Measurements from ENCODE around the gene ABLIM1. TPM values are rescaled to one million over a fixed set of nuclear protein-coding genes. Genes with fewer than 3 reads are reported as not detected.

Gene ABLIM1
- total RNA-seq, 1 experiment from 2014 or later: 62.1 TPM

- DNase-seq (ENCODE audit: low spot score) (no peak), ATAC-seq (no peak)
- POLR2A ChIA-PET: no interaction called here
- Mint-ChIP-seq H3K36me3 (peaks cover 4% of the 10 kb centered on the region), H3K4me3 (no peak overlapping the region), H3K4me1 (peaks cover 32% of the 10 kb centered on the region), H3K27ac (no peak overlapping the region), H3K9me3 (peaks cover 4% of the 10 kb centered on the region), H3K27me3 (ENCODE audit: low read depth) (peaks cover 23% of the 10 kb centered on the region)
- CTCF ChIA-PET: interaction anchor here (1.0 to 3.2 kb wide), 6 partner anchors 8 to 236 kb away, joined by 3 to 20 read pairs (median 8); no protein-coding TSS in a partner anchor
- TF ChIP-seq, protein P1, sequence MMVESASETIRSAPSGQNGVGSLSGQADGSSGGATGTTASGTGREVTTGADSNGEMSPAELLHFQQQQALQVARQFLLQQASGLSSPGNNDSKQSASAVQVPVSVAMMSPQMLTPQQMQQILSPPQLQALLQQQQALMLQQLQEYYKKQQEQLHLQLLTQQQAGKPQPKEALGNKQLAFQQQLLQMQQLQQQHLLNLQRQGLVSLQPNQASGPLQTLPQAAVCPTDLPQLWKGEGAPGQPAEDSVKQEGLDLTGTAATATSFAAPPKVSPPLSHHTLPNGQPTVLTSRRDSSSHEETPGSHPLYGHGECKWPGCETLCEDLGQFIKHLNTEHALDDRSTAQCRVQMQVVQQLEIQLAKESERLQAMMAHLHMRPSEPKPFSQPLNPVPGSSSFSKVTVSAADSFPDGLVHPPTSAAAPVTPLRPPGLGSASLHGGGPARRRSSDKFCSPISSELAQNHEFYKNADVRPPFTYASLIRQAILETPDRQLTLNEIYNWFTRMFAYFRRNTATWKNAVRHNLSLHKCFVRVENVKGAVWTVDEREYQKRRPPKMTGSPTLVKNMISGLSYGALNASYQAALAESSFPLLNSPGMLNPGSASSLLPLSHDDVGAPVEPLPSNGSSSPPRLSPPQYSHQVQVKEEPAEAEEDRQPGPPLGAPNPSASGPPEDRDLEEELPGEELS (CRISPR knock-in tag; IDR thresholded peaks at IDR 0.05): no peak
- no peak for TF ChIP-seq KAT7 (CRISPR knock-in tag; IDR thresholded peaks at IDR 0.05; ENCODE audit: borderline replicate concordance)
- no peak for TF ChIP-seq USF1 (CRISPR knock-in tag; IDR thresholded peaks at IDR 0.05)
Measured at GRCh38 chr10:114540236-114540635, 117.8 kb downstream of the ABLIM1 start.

- CTCF ChIA-PET: interaction anchor here (0.6 to 3.2 kb wide), 8 partner anchors 9 to 235 kb away, joined by 3 to 20 read pairs (median 6); no protein-coding TSS in a partner anchor
- Mint-ChIP-seq H3K9me3 (peaks cover 4% of the 10 kb centered on the region), H3K4me1 (peaks cover 32% of the 10 kb centered on the region), H3K27me3 (ENCODE audit: low read depth) (peaks cover 23% of the 10 kb centered on the region), H3K36me3 (peaks cover 4% of the 10 kb centered on the region), H3K27ac (no peak overlapping the region), H3K4me3 (peak overlapping the region; percentile 20; the same call in 1 of the 2 replicates)
- ATAC-seq (peak; percentile 40; the same call in 1 of the 2 replicates), DNase-seq (ENCODE audit: low spot score) (no peak)
- POLR2A ChIA-PET: interaction anchor here (0.6 kb wide), 1 partner anchor 17 kb away, joined by 3 read pairs; no protein-coding TSS in a partner anchor
- TF ChIP-seq, protein P2, sequence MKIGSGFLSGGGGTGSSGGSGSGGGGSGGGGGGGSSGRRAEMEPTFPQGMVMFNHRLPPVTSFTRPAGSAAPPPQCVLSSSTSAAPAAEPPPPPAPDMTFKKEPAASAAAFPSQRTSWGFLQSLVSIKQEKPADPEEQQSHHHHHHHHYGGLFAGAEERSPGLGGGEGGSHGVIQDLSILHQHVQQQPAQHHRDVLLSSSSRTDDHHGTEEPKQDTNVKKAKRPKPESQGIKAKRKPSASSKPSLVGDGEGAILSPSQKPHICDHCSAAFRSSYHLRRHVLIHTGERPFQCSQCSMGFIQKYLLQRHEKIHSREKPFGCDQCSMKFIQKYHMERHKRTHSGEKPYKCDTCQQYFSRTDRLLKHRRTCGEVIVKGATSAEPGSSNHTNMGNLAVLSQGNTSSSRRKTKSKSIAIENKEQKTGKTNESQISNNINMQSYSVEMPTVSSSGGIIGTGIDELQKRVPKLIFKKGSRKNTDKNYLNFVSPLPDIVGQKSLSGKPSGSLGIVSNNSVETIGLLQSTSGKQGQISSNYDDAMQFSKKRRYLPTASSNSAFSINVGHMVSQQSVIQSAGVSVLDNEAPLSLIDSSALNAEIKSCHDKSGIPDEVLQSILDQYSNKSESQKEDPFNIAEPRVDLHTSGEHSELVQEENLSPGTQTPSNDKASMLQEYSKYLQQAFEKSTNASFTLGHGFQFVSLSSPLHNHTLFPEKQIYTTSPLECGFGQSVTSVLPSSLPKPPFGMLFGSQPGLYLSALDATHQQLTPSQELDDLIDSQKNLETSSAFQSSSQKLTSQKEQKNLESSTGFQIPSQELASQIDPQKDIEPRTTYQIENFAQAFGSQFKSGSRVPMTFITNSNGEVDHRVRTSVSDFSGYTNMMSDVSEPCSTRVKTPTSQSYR (CRISPR knock-in tag; IDR thresholded peaks at IDR 0.05): no peak
- no peak for TF ChIP-seq TEAD1 (CRISPR knock-in tag; IDR thresholded peaks at IDR 0.05)
- no peak for TF ChIP-seq MYBL2 (CRISPR knock-in tag; IDR thresholded peaks at IDR 0.05)
- TF ChIP-seq E2F4 (CRISPR knock-in tag; IDR thresholded peaks at IDR 0.05; ENCODE audit: borderline replicate concordance, low read depth): no peak
- TF ChIP-seq JUN (CRISPR knock-in tag; IDR thresholded peaks at IDR 0.05): no peak
- TF ChIP-seq STAT6 (CRISPR knock-in tag; conservative IDR thresholded peaks at IDR 0.05; ENCODE audit: low read depth): no peak
- no peak for TF ChIP-seq TCF7 (CRISPR knock-in tag; IDR thresholded peaks at IDR 0.05; ENCODE audit: low read depth)
- TF ChIP-seq, protein P3, sequence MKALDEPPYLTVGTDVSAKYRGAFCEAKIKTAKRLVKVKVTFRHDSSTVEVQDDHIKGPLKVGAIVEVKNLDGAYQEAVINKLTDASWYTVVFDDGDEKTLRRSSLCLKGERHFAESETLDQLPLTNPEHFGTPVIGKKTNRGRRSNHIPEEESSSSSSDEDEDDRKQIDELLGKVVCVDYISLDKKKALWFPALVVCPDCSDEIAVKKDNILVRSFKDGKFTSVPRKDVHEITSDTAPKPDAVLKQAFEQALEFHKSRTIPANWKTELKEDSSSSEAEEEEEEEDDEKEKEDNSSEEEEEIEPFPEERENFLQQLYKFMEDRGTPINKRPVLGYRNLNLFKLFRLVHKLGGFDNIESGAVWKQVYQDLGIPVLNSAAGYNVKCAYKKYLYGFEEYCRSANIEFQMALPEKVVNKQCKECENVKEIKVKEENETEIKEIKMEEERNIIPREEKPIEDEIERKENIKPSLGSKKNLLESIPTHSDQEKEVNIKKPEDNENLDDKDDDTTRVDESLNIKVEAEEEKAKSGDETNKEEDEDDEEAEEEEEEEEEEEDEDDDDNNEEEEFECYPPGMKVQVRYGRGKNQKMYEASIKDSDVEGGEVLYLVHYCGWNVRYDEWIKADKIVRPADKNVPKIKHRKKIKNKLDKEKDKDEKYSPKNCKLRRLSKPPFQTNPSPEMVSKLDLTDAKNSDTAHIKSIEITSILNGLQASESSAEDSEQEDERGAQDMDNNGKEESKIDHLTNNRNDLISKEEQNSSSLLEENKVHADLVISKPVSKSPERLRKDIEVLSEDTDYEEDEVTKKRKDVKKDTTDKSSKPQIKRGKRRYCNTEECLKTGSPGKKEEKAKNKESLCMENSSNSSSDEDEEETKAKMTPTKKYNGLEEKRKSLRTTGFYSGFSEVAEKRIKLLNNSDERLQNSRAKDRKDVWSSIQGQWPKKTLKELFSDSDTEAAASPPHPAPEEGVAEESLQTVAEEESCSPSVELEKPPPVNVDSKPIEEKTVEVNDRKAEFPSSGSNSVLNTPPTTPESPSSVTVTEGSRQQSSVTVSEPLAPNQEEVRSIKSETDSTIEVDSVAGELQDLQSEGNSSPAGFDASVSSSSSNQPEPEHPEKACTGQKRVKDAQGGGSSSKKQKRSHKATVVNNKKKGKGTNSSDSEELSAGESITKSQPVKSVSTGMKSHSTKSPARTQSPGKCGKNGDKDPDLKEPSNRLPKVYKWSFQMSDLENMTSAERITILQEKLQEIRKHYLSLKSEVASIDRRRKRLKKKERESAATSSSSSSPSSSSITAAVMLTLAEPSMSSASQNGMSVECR (CRISPR knock-in tag; IDR thresholded peaks at IDR 0.05; ENCODE audit: borderline replicate concordance): no peak
- no peak for TF ChIP-seq ZNF423 (CRISPR knock-in tag; IDR thresholded peaks at IDR 0.05)
- TF ChIP-seq ERG (CRISPR knock-in tag; IDR thresholded peaks at IDR 0.05): no peak
- TF ChIP-seq CBFB (CRISPR knock-in tag; IDR thresholded peaks at IDR 0.05; ENCODE audit: low read depth): no peak
- TF ChIP-seq SMAD4 (CRISPR knock-in tag; IDR thresholded peaks at IDR 0.05): no peak
- TF ChIP-seq EMX1 (CRISPR knock-in tag; IDR thresholded peaks at IDR 0.05): no peak
- TF ChIP-seq RORB (CRISPR knock-in tag; IDR thresholded peaks at IDR 0.05): no peak
Measured at GRCh38 chr10:114539623-114540022, 118.5 kb downstream of the ABLIM1 start.
